Smooth muscle cell (in vitro differentiated cells): Measurements from ENCODE around the gene ARHGEF25. TPM values are rescaled to one million over a fixed set of nuclear protein-coding genes. Genes with fewer than 3 reads are reported as not detected.
"Not testable (repeated sequence)": the region's sequence is repeated elsewhere in the genome, so short reads cannot be mapped to it uniquely, and the experiment has no call there.

ENCODE experiments used
- DNase-seq: peaks from one replicate; lab custom pipeline; 2025; ENCODE audit not compliant: unreplicated experiment; lab: John Stamatoyannopoulos, UW
- H2AFZ ChIP-seq: fragments of 200-600 bp; sonication (generic); 2 replicates; pipeline ENCODE4 v1.6.0; 2016; ENCODE audit warnings: antibody characterized with exemption, low read depth, mild to moderate bottlenecking
- H3F3A ChIP-seq: fragments of 200-600 bp; sonication (generic); 2 replicates; pipeline ENCODE4 v1.6.0; 2017; ENCODE audit warnings: antibody characterized with exemption, low read depth
- H3K27ac ChIP-seq: fragments of 200-600 bp; sonication (generic); 2 replicates; pipeline ENCODE4 v1.5.1; 2016; ENCODE audit warnings: low read depth, mild to moderate bottlenecking
- H3K27me3 ChIP-seq: fragments of 200-600 bp; sonication (generic); 2 replicates; pipeline ENCODE4 v1.6.1; 2016; ENCODE audit warnings: low read depth, mild to moderate bottlenecking
- H3K36me3 ChIP-seq: fragments of 200-600 bp; sonication (generic); 2 replicates; pipeline ENCODE4 v1.5.1; 2016; ENCODE audit warnings: low read depth
- H3K4me1 ChIP-seq: fragments of 200-600 bp; sonication (generic); 2 replicates; pipeline ENCODE4 v1.5.1; 2016; ENCODE audit warnings: low read depth
- H3K4me2 ChIP-seq: fragments of 200-600 bp; sonication (generic); 2 replicates; pipeline ENCODE4 v1.6.0; 2016; ENCODE audit warnings: mild to moderate bottlenecking
- H3K4me3 ChIP-seq: fragments of 200-600 bp; sonication (generic); 2 replicates; pipeline ENCODE4 v1.5.1; 2016; ENCODE audit warnings: mild to moderate bottlenecking
- H3K79me2 ChIP-seq: fragments of 200-600 bp; sonication (generic); 2 replicates; pipeline ENCODE4 v1.6.0; 2016; ENCODE audit warnings: low read depth, mild to moderate bottlenecking
- H3K9ac ChIP-seq: fragments of 200-600 bp; sonication (generic); 2 replicates; pipeline ENCODE4 v1.6.0; 2016; ENCODE audit warnings: low read depth
- H3K9me3 ChIP-seq: fragments of 200-600 bp; sonication (generic); replicated peaks from 2 replicates; pipeline ENCODE4 v1.5.1; 2016; ENCODE audit warnings: low read depth
- H4K20me1 ChIP-seq: fragments of 200-600 bp; sonication (generic); 2 replicates; pipeline ENCODE4 v1.6.0; 2016; ENCODE audit warnings: low read depth
- WGBS: methylation state at CpG from one replicate; pipeline ENCODE4 v1.1.7; 2016; ENCODE audit warnings: low lambda C conversion rate; 5-methylcytosine and 5-hydroxymethylcytosine counted together
- polyA plus RNA-seq: library from polyadenylated mRNA; unstranded; fragments of >200 nt; fragmentation: Nextera tagmentation; extraction: Ambion mirVana; gene quantifications from 2 replicates; pipeline ENCODE4 v1.2.1, GENCODE V29; 2016
- total RNA-seq: library from RNA; depleted of rRNA; stranded (reverse); fragments of >200 nt; gene quantifications from 2 replicates; pipeline ENCODE4 v1.2.3, GENCODE V29; 2014
- TF ChIP-seq, protein P1 (sequence below): fragments of 200-600 bp; sonication (generic); IDR thresholded peaks from 2 replicates; pipeline ENCODE4 v1.5.1; 2017; ENCODE audit warnings: borderline replicate concordance, mild to moderate bottlenecking, antibody characterized with exemption; ENCODE audit not compliant: insufficient read depth, poor library complexity, severe bottlenecking

ARHGEF25 gene
- total and polyA plus RNA-seq, 2 experiments from 2014 or later, result 3.8 to 13.9 TPM

DNA sequence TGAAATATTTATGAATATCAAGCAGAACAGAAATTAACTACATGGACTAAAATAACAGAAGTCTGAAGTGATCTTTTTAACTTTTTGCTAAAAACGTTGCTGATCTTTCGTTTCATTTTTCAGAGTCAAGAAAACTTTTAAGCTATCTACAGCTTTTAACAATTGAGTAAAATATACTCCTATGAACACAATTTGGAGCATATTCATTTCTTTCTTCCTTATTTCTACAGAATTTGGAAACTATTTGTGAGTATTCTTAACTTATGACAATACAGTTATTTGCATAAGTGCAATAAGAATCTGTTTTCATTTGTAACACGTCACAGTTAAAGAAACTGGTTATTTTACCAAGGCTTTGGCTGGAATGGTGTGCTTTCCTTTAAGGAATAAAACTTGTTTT is 42.8 kb downstream of the ARHGEF25 start:
- no peak overlapping the region for H2AFZ ChIP-seq
- no peaks in the 10 kb centered on the region for H3K27me3 ChIP-seq
- no peaks in the 10 kb centered on the region for H3K9me3 ChIP-seq
- no peaks in the 10 kb centered on the region for H3K36me3 ChIP-seq
- DNase-seq, result no peak
- WGBS, result 56% methylated on average over 3 of the region's 3 CpGs
- no peaks in the 10 kb centered on the region for H4K20me1 ChIP-seq
- no peak overlapping the region for H3K27ac ChIP-seq
- no peaks in the 10 kb centered on the region for H3K79me2 ChIP-seq
- H3K4me1 ChIP-seq, result no peaks in the 10 kb centered on the region
- H3K4me3 ChIP-seq, result no peak overlapping the region
- TF ChIP-seq, protein P1, sequence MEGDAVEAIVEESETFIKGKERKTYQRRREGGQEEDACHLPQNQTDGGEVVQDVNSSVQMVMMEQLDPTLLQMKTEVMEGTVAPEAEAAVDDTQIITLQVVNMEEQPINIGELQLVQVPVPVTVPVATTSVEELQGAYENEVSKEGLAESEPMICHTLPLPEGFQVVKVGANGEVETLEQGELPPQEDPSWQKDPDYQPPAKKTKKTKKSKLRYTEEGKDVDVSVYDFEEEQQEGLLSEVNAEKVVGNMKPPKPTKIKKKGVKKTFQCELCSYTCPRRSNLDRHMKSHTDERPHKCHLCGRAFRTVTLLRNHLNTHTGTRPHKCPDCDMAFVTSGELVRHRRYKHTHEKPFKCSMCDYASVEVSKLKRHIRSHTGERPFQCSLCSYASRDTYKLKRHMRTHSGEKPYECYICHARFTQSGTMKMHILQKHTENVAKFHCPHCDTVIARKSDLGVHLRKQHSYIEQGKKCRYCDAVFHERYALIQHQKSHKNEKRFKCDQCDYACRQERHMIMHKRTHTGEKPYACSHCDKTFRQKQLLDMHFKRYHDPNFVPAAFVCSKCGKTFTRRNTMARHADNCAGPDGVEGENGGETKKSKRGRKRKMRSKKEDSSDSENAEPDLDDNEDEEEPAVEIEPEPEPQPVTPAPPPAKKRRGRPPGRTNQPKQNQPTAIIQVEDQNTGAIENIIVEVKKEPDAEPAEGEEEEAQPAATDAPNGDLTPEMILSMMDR, result no peak
- no peaks in the 10 kb centered on the region for H3F3A ChIP-seq
- no peak overlapping the region for H3K9ac ChIP-seq
- H3K4me2 ChIP-seq, result no peak overlapping the region

DNA sequence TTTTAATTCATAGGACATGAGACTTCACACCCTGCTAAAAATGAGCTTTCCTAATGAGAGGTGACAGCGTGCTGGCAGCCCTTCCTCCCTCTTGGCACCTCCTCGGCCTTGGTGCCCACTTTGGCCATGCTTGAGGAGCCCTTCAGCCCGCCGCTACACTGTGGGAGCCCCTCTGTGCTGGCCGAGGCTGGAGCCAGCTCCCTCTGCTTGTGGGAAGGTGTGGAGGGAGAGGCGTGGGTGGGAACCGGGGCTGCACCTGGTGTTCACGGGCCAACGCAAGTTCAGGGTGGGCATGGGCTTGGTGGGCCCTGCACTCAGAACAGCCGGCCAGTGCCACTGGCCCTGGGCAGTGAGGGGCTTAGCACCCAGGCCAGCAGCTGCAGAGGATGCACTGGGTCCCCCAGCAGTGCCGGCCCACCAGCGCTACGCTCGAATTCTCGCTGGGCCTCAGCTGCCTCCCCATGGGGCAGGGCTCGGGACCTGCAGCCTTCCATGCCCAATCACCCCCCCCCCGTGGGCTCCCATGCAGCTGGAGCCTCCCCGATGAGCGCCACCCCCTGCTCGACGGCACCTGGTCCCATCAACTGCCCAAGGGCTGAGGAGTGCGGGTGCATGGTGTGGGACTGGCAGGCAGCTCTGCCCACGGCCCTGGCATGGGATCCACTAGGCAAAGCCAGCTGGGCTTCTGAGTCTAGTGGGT is 44.5 kb downstream of the ARHGEF25 start:
- H3K4me2 ChIP-seq, result no peak overlapping the region
- no peaks in the 10 kb centered on the region for H3F3A ChIP-seq
- H3K79me2 ChIP-seq, result no peaks in the 10 kb centered on the region
- H3K4me3 ChIP-seq, result no peak overlapping the region
- TF ChIP-seq, protein P1, result no peak
- H3K9me3 ChIP-seq, result no peaks in the 10 kb centered on the region
- no peak for DNase-seq
- no peaks in the 10 kb centered on the region for H4K20me1 ChIP-seq
- H3K4me1 ChIP-seq, result no peaks in the 10 kb centered on the region
- H3K36me3 ChIP-seq, result no peaks in the 10 kb centered on the region
- H3K27ac ChIP-seq, result no peak overlapping the region
- no peak overlapping the region for H2AFZ ChIP-seq
- 84% methylated on average over 17 of the region's 23 CpGs for WGBS
- H3K9ac ChIP-seq, result no peak overlapping the region
- H3K27me3 ChIP-seq, result no peaks in the 10 kb centered on the region

DNA sequence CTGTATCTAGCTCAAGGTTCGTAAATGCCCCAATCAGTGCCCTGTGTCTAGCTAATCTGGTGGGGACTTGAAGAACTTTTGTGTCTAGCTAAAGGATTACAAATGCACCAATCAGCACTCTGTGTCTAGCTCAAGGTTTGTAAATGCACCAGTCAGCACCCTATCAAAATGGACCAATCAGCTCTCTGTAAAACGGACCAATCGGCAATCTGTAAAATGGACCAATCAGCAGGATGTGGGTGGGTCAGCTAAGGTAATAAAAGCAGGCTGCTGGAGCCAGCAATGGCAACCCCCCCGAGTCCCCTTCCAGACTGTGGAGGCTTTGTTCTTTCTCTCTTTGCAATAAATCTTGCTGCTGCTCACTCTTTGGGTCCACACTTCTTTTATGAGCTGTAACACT is 45.2 kb downstream of the ARHGEF25 start:
- not testable (repeated sequence) for H3K4me2 ChIP-seq, H4K20me1 ChIP-seq, H3F3A ChIP-seq, H3K4me3 ChIP-seq, H3K79me2 ChIP-seq, H3K9me3 ChIP-seq, H3K9ac ChIP-seq, H3K36me3 ChIP-seq, DNase-seq, H2AFZ ChIP-seq, H3K27ac ChIP-seq, H3K27me3 ChIP-seq, H3K4me1 ChIP-seq
- 75% methylated on average over 4 of the region's 4 CpGs for WGBS

DNA sequence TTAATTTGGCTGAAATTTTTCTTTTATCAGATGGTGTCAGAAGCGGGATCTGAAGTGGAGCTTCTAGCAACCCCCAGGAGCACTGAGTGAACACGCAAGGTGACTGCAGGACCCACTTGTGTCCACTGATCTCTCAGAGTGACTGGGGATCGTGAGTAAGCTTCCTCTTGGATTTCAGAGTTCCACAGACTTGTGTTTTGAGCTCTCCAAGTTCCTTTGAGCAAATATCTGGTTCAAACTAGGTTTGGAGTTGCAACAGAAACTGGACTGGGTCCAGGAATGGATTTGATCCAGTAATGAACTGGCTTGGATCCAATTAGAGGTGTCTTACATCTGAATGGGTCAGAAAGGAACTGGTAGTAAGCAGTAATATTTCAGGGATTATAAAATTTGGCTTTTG is 46.5 kb downstream of the ARHGEF25 start:
- no peak overlapping the region for H3K9ac ChIP-seq
- TF ChIP-seq, protein P1, result no peak
- WGBS, result 68% methylated on average over 3 of the region's 3 CpGs
- H3K4me2 ChIP-seq, result no peak overlapping the region
- no peaks in the 10 kb centered on the region for H3F3A ChIP-seq
- H2AFZ ChIP-seq, result no peak overlapping the region
- H3K79me2 ChIP-seq, result no peaks in the 10 kb centered on the region
- no peaks in the 10 kb centered on the region for H3K4me1 ChIP-seq
- no peaks in the 10 kb centered on the region for H3K36me3 ChIP-seq
- no peak overlapping the region for H3K4me3 ChIP-seq
- H3K9me3 ChIP-seq, result no peaks in the 10 kb centered on the region
- no peaks in the 10 kb centered on the region for H4K20me1 ChIP-seq
- no peaks in the 10 kb centered on the region for H3K27me3 ChIP-seq
- H3K27ac ChIP-seq, result no peak overlapping the region
- no peak for DNase-seq
